IMR-90 (cell line): ENCODE measurements around the gene MRAP.

ENCODE experiments used
- CEBPB ChIP-seq: IDR thresholded peaks from 2 replicates; pipeline ENCODE4 v1.6.1; 2012; ENCODE audit warnings: low read depth, low read length, improper control_type of control experiment
- CHD1 ChIP-seq: IDR thresholded peaks from 2 replicates; pipeline ENCODE4 v1.6.1; 2012; ENCODE audit warnings: low read depth, low read length, improper control_type of control experiment
- CTCF ChIP-seq: conservative IDR thresholded peaks from 2 replicates; pipeline ENCODE4 v1.5.1; 2012; ENCODE audit warnings: mild to moderate bottlenecking, low read depth, low read length, improper control_type of control experiment
- ELK1 ChIP-seq: fragments of 150-350 bp; IDR thresholded peaks from 2 replicates; pipeline ENCODE4 v1.6.1; 2016; ENCODE audit warnings: low read depth, mild to moderate bottlenecking, low read length, moderate library complexity, borderline replicate concordance
- MAZ ChIP-seq: IDR thresholded peaks from 2 replicates; pipeline ENCODE4 v1.6.1; 2012; ENCODE audit warnings: low read depth, mild to moderate bottlenecking, low read length, improper control_type of control experiment, moderate library complexity, borderline replicate concordance
- MXI1 ChIP-seq: IDR thresholded peaks from 2 replicates; pipeline ENCODE4 v1.6.1; 2012; ENCODE audit warnings: low read depth, mild to moderate bottlenecking, low read length, moderate library complexity, borderline replicate concordance
- NFE2L2 ChIP-seq: fragments of 150-350 bp; IDR thresholded peaks from 2 replicates; pipeline ENCODE4 v1.6.1; 2016; ENCODE audit warnings: low read depth, mild to moderate bottlenecking, low read length
- POLR2A ChIP-seq: IDR thresholded peaks from 2 replicates; pipeline ENCODE4 v1.6.1; 2012; ENCODE audit warnings: mild to moderate bottlenecking, low read depth, low read length
- RAD21 ChIP-seq: IDR thresholded peaks from 2 replicates; pipeline ENCODE4 v1.6.1; 2012; ENCODE audit warnings: low read length, improper control_type of control experiment
- RCOR1 ChIP-seq: IDR thresholded peaks from 2 replicates; pipeline ENCODE4 v1.6.1; 2012; ENCODE audit warnings: mild to moderate bottlenecking, low read length, improper control_type of control experiment; ENCODE audit not compliant: insufficient replicate concordance
- RFX5 ChIP-seq: IDR thresholded peaks from 2 replicates; pipeline ENCODE4 v1.8.0; 2012; ENCODE audit warnings: low read depth, mild to moderate bottlenecking, low read length, moderate library complexity
- SMC3 ChIP-seq: fragments of 150-350 bp; IDR thresholded peaks from 2 replicates; pipeline ENCODE4 v1.6.1; 2016; ENCODE audit warnings: low read depth, mild to moderate bottlenecking, antibody characterized with exemption, low read length, moderate library complexity
- USF2 ChIP-seq: fragments of 150-350 bp; IDR thresholded peaks from 2 replicates; pipeline ENCODE4 v1.6.1; 2017; ENCODE audit warnings: mild to moderate bottlenecking, antibody characterized with exemption, low read length, low read depth

GRCh38 chr21:32350211-32350980, 51.7 kb downstream of the MRAP start:
- TF ChIP-seq MXI1 (no peak), POLR2A (no peak), RFX5 (no peak), CTCF (no peak), RCOR1 (no peak), CEBPB (no peak), NFE2L2 (no peak), MAZ (no peak), USF2 (no peak), CHD1 (no peak), ELK1 (no peak), SMC3 (no peak), RAD21 (no peak)
